Astrocyte of the hippocampus (primary cell): ENCODE data around the gene ZNF419.
"Not testable (repeated sequence)": the region's sequence is repeated elsewhere in the genome, so short reads cannot be mapped to it uniquely, and the experiment has no call there.

ENCODE experiments used
- DNase-seq: peaks from one replicate; pipeline ENCODE4 v3.0.0; 2011; ENCODE audit warnings: low read depth, low spot score

The ZNF419 gene

GRCh38 chr19:57487477-57488298, at the start of gene ZNF419:
TSS of gene ZNF419 (plus strand) at chr19:57487750. CDS start at chr19:57487951, 201 bp downstream.
- DNase-seq: peak; percentile 95

- peak; percentile 13 for DNase-seq
These were observed 49.6 kb upstream of the ZNF419 start for GRCh38 chr19:57437931-57438330.

GRCh38 chr19:57438925-57439324, 48.6 kb upstream of the ZNF419 start:
- DNase-seq: no peak

GRCh38 chr19:57441979-57442752, 45.4 kb upstream of the ZNF419 start:
- no peak for DNase-seq

GRCh38 chr19:57443121-57443696, 44.3 kb upstream of the ZNF419 start:
- no peak for DNase-seq

- DNase-seq: no peak
These were observed 35.2 kb upstream of the ZNF419 start for GRCh38 chr19:57452307-57452706.

- DNase-seq: no peak
These were observed 21.7 kb upstream of the ZNF419 start for GRCh38 chr19:57465680-57466381.

- no peak for DNase-seq
These were observed 21.1 kb upstream of the ZNF419 start for GRCh38 chr19:57466489-57466888.

GRCh38 chr19:57473646-57474045, 13.9 kb upstream of the ZNF419 start:
- no peak for DNase-seq

- peak; percentile 97 for DNase-seq
These were observed 10.2 kb upstream of the ZNF419 start, which contains the start of gene ZNF772 for GRCh38 chr19:57477191-57478008. TSS of gene ZNF772 (minus strand) at chr19:57477566. CDS start at chr19:57477309, 257 bp downstream.

GRCh38 chr19:57488299-57488644, 722 bp downstream of the ZNF419 start:
- peak; percentile 18 for DNase-seq

GRCh38 chr19:57499332-57499679, 11.8 kb downstream of the ZNF419 start:
- DNase-seq: not testable (repeated sequence)

- DNase-seq: peak; percentile 98
These were observed 12.3 kb downstream of the ZNF419 start, which contains the start of gene ZNF773 for GRCh38 chr19:57499680-57500395. TSS of gene ZNF773 (plus strand) at chr19:57499938. CDS start at chr19:57500081, 143 bp downstream.

- peak; percentile 43 for DNase-seq
These were observed 12.8 kb downstream of the ZNF419 start for GRCh38 chr19:57500400-57500799.

GRCh38 chr19:57506163-57506562, 18.6 kb downstream of the ZNF419 start:
- DNase-seq: no peak

- DNase-seq: no peak
These were observed 23.9 kb downstream of the ZNF419 start for GRCh38 chr19:57511484-57511883.

- DNase-seq: peak; percentile 51
These were observed 25.3 kb downstream of the ZNF419 start for GRCh38 chr19:57512845-57513244.

- no peak for DNase-seq
These were observed 27.7 kb downstream of the ZNF419 start for GRCh38 chr19:57515255-57515654.

- DNase-seq: not testable (repeated sequence)
These were observed 30.5 kb downstream of the ZNF419 start for GRCh38 chr19:57518021-57518420.
